Mesenteric fat pad (tissue), 1 donor: ENCODE results near the gene KRTAP10-4. TPM values are rescaled to one million over a fixed set of nuclear protein-coding genes. Genes with fewer than 3 reads are reported as not detected.

Experiments
- DNase-seq: peaks from one replicate; pipeline ENCODE4 v3.0.0-alpha.2; 2020; ENCODE audit warnings: low spot score
- total RNA-seq: library from RNA; stranded (reverse); fragmentation: NEBNext Ultra II Directional; extraction: Animal tissue kit (Norgen Biotek cat#: 25700); gene quantifications from one replicate; pipeline ENCODE4 v1.2.1, GENCODE V29; 2021
- donor health status: DM: yes; HTN: yes; CAD: no.

Gene KRTAP10-4
- total RNA-seq, 1 donor from 2014 or later = not detected

- no peak for DNase-seq
Measured at GRCh38 chr21:44533891-44534627, 39.5 kb upstream of the KRTAP10-4 start.

GRCh38 chr21:44534688-44535087 lies 38.8 kb upstream of the KRTAP10-4 start:
- DNase-seq = no peak

- peak; percentile 37 for DNase-seq
Measured at GRCh38 chr21:44535963-44536362, 37.6 kb upstream of the KRTAP10-4 start.

- peak; percentile 89 for DNase-seq
Measured at GRCh38 chr21:44537930-44538911, 35.3 kb upstream of the KRTAP10-4 start.

GRCh38 chr21:44539046-44539445 lies 34.5 kb upstream of the KRTAP10-4 start:
- DNase-seq = no peak

GRCh38 chr21:44539991-44540666 lies 33.4 kb upstream of the KRTAP10-4 start, which contains the start of gene KRTAP10-1:
TSS of gene KRTAP10-1 (minus strand) at chr21:44540195. CDS start at chr21:44540150, 45 bp downstream.
- peak; percentile 82 for DNase-seq

- no peak for DNase-seq
Measured at GRCh38 chr21:44540741-44541288, 32.7 kb upstream of the KRTAP10-4 start.

- no peak for DNase-seq
Measured at GRCh38 chr21:44542716-44543115, 30.8 kb upstream of the KRTAP10-4 start.

- no peak for DNase-seq
Measured at GRCh38 chr21:44544566-44544965, 29.0 kb upstream of the KRTAP10-4 start.

GRCh38 chr21:44547656-44548331 lies 25.7 kb upstream of the KRTAP10-4 start:
- no peak for DNase-seq

- DNase-seq = no peak
Measured at GRCh38 chr21:44548381-44548780, 25.1 kb upstream of the KRTAP10-4 start.

GRCh38 chr21:44548922-44549321 lies 24.6 kb upstream of the KRTAP10-4 start:
- peak; percentile 26 for DNase-seq

GRCh38 chr21:44549525-44550211 lies 23.9 kb upstream of the KRTAP10-4 start:
- DNase-seq = peak; percentile 67

- DNase-seq = peak; percentile 81
Measured at GRCh38 chr21:44550285-44550684, 23.2 kb upstream of the KRTAP10-4 start.

- DNase-seq = peak; percentile 35
Measured at GRCh38 chr21:44550807-44551206, 22.7 kb upstream of the KRTAP10-4 start.

GRCh38 chr21:44551340-44551961 lies 22.1 kb upstream of the KRTAP10-4 start, which contains the start of gene KRTAP10-2:
TSS of gene KRTAP10-2 (minus strand) at chr21:44551505. CDS start at chr21:44551458, 47 bp downstream.
- peak; percentile 83 for DNase-seq

GRCh38 chr21:44552136-44552535 lies 21.4 kb upstream of the KRTAP10-4 start:
- DNase-seq = peak; percentile 67

GRCh38 chr21:44552681-44553080 lies 20.8 kb upstream of the KRTAP10-4 start:
- DNase-seq = peak; percentile 76

- peak; percentile 64 for DNase-seq
Measured at GRCh38 chr21:44555200-44555875, 18.2 kb upstream of the KRTAP10-4 start.
